ENCODE data around the gene BUD13.
"Not testable (repeated sequence)": the region's sequence is repeated elsewhere in the genome, so short reads cannot be mapped to it uniquely, and the experiment has no call there.

The BUD13 gene

GRCh38 chr11:116773203-116774097 lies 663 bp upstream of the BUD13 start:
- in situ Hi-C loops (cut with HindIII; ENCODE audit: low sequenced_read_pairs) = no loop called here
- H3K4me3 ChIP-seq (ENCODE audit: low read depth, low read length) = peak overlapping the region; percentile 90
- no peak for TF ChIP-seq CTCF (IDR thresholded peaks at IDR 0.05; ENCODE audit: low read depth, low read length, missing control alignments)
- DNase-seq (ENCODE audit: low read depth) = no peak

GRCh38 chr11:116771935-116772334 lies 852 bp downstream of the BUD13 start:
- TF ChIP-seq CTCF (IDR thresholded peaks at IDR 0.05; ENCODE audit: low read depth, low read length, missing control alignments) = no peak
- in situ Hi-C loops (cut with HindIII; ENCODE audit: low sequenced_read_pairs) = no loop called here
- DNase-seq (ENCODE audit: low read depth) = no peak
- peak overlapping the region; percentile 90 for H3K4me3 ChIP-seq (ENCODE audit: low read depth, low read length)

GRCh38 chr11:116762132-116762531 lies 10.7 kb downstream of the BUD13 start:
- no peak overlapping the region for H3K4me3 ChIP-seq (ENCODE audit: low read depth, low read length)
- TF ChIP-seq CTCF (IDR thresholded peaks at IDR 0.05; ENCODE audit: low read depth, low read length, missing control alignments) = no peak
- in situ Hi-C loops (cut with HindIII; ENCODE audit: low sequenced_read_pairs) = no loop called here
- DNase-seq (ENCODE audit: low read depth) = no peak

- in situ Hi-C loops (cut with HindIII; ENCODE audit: low sequenced_read_pairs); DNase-seq (ENCODE audit: low read depth); H3K4me3 ChIP-seq (ENCODE audit: low read depth, low read length): not testable (repeated sequence)
Measured at GRCh38 chr11:116756044-116756443, 16.7 kb downstream of the BUD13 start.

GRCh38 chr11:116750070-116750718 lies 22.6 kb downstream of the BUD13 start:
- no peak for DNase-seq (ENCODE audit: low read depth)
- no peak for TF ChIP-seq CTCF (IDR thresholded peaks at IDR 0.05; ENCODE audit: low read depth, low read length, missing control alignments)
- no peak overlapping the region for H3K4me3 ChIP-seq (ENCODE audit: low read depth, low read length)
- in situ Hi-C loops (cut with HindIII; ENCODE audit: low sequenced_read_pairs) = no loop called here

- H3K4me3 ChIP-seq (ENCODE audit: low read depth, low read length) = no peak overlapping the region
- no peak for TF ChIP-seq CTCF (IDR thresholded peaks at IDR 0.05; ENCODE audit: low read depth, low read length, missing control alignments)
- in situ Hi-C loops (cut with HindIII; ENCODE audit: low sequenced_read_pairs) = no loop called here
- no peak for DNase-seq (ENCODE audit: low read depth)
Measured at GRCh38 chr11:116742104-116742503, 30.7 kb downstream of the BUD13 start.

- no peak for TF ChIP-seq CTCF (IDR thresholded peaks at IDR 0.05; ENCODE audit: low read depth, low read length, missing control alignments)
- DNase-seq (ENCODE audit: low read depth) = no peak
- in situ Hi-C loops (cut with HindIII; ENCODE audit: low sequenced_read_pairs) = no loop called here
- no peak overlapping the region for H3K4me3 ChIP-seq (ENCODE audit: low read depth, low read length)
Measured at GRCh38 chr11:116740741-116741140, 32.0 kb downstream of the BUD13 start.

Measured in astrocyte of the cerebellum (primary cell).